Ammon's horn (tissue), 1 donor: ENCODE results near the gene TMEM92.

Experiments used
- DNase-seq: peaks from one replicate; pipeline ENCODE4 v3.0.0-alpha.2; 2016; ENCODE audit warnings: low spot score

Gene TMEM92

GRCh38 chr17:50328363-50329325, 54.4 kb downstream of the TMEM92 start:
- no peak for DNase-seq

DNA sequence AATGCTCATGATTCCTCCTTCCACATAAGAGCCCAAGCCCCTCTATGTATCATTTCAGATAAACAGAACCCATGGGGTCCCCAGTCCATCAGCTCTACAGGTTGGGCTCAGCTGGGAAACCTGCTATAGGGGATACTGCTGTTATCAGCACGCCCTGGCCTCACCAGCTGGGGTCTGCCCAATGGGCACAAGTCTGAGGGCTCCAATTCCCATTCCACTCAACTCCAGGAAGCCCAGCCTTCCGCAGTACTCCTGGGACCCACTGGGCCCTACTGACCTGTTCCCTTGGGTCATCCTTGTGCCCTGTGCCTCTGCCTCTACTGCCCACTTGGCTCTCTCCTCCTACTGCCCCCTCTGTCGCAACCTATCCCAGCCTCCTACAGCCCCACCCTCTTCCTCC, 55.5 kb downstream of the TMEM92 start:
- no peak for DNase-seq

DNA sequence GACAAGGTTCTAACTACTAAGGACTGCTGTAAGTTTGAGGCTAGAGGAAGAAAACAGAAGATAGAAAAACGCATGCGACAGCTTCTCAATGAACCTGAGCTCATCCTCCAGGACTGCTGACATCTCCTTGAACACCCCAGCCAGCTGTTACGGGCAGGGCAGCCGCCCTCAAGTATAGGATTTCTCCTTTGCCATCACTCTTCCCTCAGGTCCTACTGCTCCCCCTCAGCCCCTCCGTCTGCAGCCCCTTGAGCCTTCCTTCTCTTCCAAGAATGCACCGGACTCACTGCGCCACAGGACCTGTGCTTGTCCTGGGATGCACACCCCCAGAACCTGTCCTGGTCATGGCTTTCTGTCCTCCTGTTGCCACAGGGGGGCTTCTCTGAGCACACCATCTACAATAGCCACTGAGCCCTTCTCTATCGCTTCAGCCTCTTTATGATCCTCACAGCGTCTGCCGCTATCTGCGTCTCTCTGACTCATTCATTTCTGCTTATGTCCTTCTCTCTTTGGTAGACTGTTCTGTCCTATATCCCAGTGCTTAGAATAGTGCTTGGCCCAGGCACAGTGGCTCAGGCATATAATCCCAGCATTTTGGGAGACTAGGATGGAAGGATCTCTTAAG, 56.0 kb downstream of the TMEM92 start:
- no peak for DNase-seq
